GM12872 (cell line): Measurements from ENCODE around the gene NSD1.

Experiments used
- TF ChIP-seq, protein P1 (sequence below): IDR thresholded peaks from 3 replicates; pipeline ENCODE4 v1.5.1; 2011; ENCODE audit warnings: low read depth, mild to moderate bottlenecking, low read length, moderate library complexity; ENCODE audit not compliant: insufficient read depth

NSD1 gene

DNA sequence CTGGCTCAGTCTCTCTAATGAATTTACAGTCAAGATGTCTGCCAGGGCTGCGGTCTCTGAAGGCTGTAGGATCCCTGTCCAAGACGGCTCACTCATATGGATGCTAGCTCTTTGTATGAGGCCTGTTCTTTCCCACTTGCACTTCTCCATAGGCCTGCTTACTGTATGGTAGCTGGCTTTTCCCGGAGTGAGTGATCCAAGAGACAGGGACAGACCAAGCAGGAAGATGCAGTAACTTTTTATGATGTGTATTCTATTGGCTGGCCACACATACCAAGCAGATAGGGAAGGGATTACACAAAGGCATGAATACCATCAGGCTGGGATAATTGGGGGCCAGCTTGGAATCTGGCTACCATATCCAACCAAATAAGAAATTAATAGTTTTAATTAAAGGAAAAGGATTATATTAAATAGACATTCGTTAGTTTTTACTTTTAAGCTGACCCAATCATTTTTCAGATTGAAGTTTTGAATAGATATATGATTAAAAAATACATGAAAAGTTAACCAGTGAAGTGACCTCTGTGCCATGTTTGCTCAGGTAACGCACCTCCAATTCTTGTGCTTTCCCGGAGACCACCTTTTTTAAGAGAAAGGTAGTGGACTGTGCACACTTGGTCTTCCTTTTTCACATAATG lies 20.6 kb downstream of the NSD1 start:
- TF ChIP-seq, protein P1, sequence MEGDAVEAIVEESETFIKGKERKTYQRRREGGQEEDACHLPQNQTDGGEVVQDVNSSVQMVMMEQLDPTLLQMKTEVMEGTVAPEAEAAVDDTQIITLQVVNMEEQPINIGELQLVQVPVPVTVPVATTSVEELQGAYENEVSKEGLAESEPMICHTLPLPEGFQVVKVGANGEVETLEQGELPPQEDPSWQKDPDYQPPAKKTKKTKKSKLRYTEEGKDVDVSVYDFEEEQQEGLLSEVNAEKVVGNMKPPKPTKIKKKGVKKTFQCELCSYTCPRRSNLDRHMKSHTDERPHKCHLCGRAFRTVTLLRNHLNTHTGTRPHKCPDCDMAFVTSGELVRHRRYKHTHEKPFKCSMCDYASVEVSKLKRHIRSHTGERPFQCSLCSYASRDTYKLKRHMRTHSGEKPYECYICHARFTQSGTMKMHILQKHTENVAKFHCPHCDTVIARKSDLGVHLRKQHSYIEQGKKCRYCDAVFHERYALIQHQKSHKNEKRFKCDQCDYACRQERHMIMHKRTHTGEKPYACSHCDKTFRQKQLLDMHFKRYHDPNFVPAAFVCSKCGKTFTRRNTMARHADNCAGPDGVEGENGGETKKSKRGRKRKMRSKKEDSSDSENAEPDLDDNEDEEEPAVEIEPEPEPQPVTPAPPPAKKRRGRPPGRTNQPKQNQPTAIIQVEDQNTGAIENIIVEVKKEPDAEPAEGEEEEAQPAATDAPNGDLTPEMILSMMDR = no peak

DNA sequence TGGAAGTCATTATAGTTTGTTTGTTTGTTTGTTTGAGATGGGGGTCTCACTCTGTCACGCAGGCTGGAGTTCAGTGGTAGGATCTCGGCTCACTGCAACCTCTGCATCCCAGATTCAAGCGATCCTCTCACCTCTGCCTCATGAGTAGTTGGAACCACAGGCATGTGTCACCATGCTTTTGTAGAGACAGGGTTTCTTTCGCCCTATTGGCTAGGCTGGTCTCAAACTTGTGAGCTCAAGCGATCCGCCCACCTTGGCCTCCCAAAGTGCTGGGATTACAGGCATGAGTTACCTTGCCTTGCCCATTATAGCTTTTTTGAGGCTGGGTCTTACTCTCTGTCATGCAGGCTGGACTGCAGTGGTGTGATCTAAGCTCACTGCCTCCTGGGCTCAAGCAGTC lies 28.8 kb downstream of the NSD1 start:
- TF ChIP-seq, protein P1 = no peak

DNA sequence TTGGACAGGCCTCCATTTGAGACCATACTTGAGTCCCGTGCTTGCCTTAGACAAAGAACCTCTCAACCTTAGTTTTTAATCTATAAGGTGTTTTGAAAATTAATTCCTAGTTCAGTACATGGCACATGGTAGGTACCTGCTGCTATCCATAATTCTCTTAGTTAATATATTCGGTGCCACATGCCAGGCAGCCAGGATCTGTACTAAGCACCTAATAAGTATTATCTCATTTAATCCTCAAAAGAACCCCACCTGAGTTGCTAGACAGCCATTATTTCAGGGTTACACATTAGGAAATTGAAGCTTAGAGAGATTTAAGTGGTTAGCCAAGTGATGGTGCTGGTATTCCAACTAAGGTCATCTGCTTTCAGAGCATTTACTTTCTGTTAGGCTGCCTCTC lies 29.9 kb downstream of the NSD1 start:
- TF ChIP-seq, protein P1 = no peak

DNA sequence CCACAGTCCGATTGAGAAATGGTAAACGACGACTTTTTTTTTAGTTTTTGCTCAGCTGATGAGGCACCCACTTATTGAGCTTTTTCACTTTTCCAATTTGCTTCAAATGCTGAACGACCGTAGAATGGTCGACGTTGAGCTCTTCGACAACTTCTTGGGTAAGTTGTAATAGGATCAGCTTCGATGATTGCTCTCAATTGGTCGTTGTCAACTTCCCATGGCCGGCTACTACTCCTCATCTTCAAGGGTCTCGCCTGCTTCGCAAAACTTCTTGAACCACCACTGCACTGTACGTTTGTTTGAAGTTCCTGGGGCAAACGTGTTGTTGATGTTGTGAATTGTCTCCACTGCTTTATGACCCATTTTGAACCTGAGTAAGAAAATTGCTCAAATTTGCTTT lies 35.7 kb downstream of the NSD1 start:
- TF ChIP-seq, protein P1 = no peak

DNA sequence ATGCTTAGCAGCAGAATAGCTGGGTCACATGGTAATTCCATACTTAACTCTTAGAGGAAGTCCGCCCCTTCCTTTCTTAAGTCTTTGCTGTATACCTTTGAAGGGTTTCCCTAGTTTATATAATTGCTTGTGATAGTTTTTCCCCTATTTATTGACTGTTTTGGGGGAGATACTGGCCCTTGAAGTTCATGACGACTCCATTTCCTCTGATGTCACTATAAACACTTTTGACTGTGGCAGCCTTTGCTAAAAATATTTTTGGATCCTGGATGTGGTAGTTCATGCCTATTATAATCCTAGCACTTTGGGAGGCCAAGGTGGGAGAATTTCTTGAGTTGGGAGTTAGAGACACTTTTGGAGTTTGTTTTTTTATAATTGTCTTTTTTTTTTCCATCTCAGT lies 38.4 kb downstream of the NSD1 start:
- TF ChIP-seq, protein P1 = no peak

DNA sequence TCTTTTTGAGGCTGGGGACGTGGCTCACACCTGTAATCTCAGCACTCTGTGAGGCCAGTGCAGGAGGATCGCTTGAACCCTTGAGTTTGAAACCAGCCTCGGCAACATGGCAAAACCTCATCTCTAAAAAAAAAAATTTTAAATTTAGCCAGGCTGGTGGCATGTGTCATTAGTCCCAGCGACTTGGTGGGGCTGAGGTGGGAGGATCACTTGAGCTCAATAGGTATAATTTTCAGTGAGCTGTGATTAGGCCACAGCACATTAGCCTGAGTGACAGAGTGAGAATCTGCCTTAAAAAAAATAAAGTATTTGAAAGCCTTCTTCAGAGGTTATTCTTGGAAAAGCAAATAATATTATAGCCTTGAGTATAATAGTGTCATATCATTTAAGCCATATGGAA lies 41.8 kb downstream of the NSD1 start:
- TF ChIP-seq, protein P1 = no peak

DNA sequence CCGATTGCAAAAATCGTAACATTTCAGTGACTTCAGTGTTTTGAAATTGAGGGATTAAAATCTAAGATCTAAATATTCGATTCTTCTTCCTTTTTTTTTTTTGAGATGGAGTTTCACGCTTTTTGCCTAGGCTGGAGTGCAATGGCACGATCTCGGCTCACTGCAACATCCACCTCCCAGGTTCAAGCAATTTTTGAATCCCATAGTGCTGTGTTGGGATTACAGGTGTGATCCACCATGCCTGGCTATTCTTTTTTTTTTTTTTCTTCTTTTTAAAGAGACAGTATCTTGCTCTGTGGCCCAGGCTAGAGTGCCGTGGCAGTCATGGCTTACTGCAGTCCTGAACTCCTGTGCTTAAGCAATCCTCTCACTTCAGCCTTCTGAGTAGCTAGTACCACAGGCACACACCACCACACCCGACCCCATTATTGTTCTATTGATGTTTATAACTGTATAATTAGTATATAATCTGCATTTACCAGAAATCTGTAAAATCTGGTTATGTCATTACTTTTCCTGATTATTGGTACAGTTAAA lies 42.7 kb downstream of the NSD1 start:
- TF ChIP-seq, protein P1 = no peak
